H1 (cell line): ENCODE measurements around the gene FGF12. TPM values are rescaled to one million over a fixed set of nuclear protein-coding genes. Genes with fewer than 3 reads are reported as not detected.
A peak's percentile ranks its signal among the peaks of the same experiment; 100 is the strongest.

Experiments used
- CTCF ChIA-PET: fragments of 300-600 bp; sonication (Branson Sonifier 250); formaldehyde crosslinking; loops from one replicate; lab custom pipeline; 2021; ENCODE audit not compliant: partially characterized antibody; lab: Charles Lee
- POLR2A ChIA-PET: fragments of 300-600 bp; sonication (Branson Sonifier 250); formaldehyde crosslinking; loops from one replicate; lab custom pipeline; 2021; ENCODE audit warnings: inconsistent platforms; ENCODE audit not compliant: partially characterized antibody; lab: Charles Lee
- DNase-seq, 2 experiments: peaks; one replicate each; pipeline versions ENCODE4 v3.0.0 to v3.0.0-alpha.2; 2010 to 2022; ENCODE audit warnings: low spot score in 2 of 2, low read depth in 1 of 2, mixed read lengths in 1 of 2
- FAIRE-seq: peaks from 2 replicates; lab custom pipeline; 2011; peaks lifted over from hg19 to GRCh38; lab: Jason Lieb, UNC
- H2AFZ ChIP-seq: 2 replicates; pipeline ENCODE4 v1.8.1; 2012; ENCODE audit warnings: low read length, inconsistent platforms
- H2AK5ac ChIP-seq: 2 replicates; pipeline ENCODE4 v1.6.1; 2013; ENCODE audit warnings: low read depth, low read length
- H2BK120ac ChIP-seq: replicated peaks from 2 replicates; pipeline ENCODE3; 2013; ENCODE audit warnings: low read depth, low read length, inconsistent platforms
- H2BK12ac ChIP-seq: 2 replicates; pipeline ENCODE4 v1.6.1; 2013; ENCODE audit warnings: low read depth, low read length
- H2BK15ac ChIP-seq: 2 replicates; pipeline ENCODE4 v1.6.1; 2013; ENCODE audit warnings: low read length
- H2BK20ac ChIP-seq: 2 replicates; pipeline ENCODE4 v1.6.1; 2013; ENCODE audit warnings: low read length
- H2BK5ac ChIP-seq: 2 replicates; pipeline ENCODE4 v1.6.1; 2013; ENCODE audit warnings: low read depth, low read length
- H3K14ac ChIP-seq: 2 replicates; pipeline ENCODE4 v1.6.1; 2013; ENCODE audit warnings: inconsistent platforms; ENCODE audit not compliant: insufficient read length
- H3K18ac ChIP-seq: 2 replicates; pipeline ENCODE4 v1.6.1; 2013; ENCODE audit warnings: low read length; ENCODE audit errors: extremely low read depth
- H3K23ac ChIP-seq: 2 replicates; pipeline ENCODE4 v1.6.1; 2013; ENCODE audit warnings: inconsistent platforms; ENCODE audit not compliant: insufficient read length
- H3K23me2 ChIP-seq: 2 replicates; pipeline ENCODE4 v1.6.1; 2013; ENCODE audit warnings: low read depth, low read length
- H3K27ac ChIP-seq: 2 replicates; pipeline ENCODE4 v1.6.1; 2011; ENCODE audit warnings: low read depth, low read length, inconsistent platforms
- H3K27me3 ChIP-seq, 4 experiments: replicated peaks in 1 of 4; 1 replicate in 1 of 4; 2 replicates in 3 of 4; pipeline versions ENCODE4 v1.6.1 to v1.8.1; 2011 to 2013; ENCODE audit warnings: low read length in 3 of 4, mild to moderate bottlenecking in 3 of 4, inconsistent platforms in 2 of 4, mixed read lengths in 2 of 4, moderate library complexity in 1 of 4; ENCODE audit not compliant: control insufficient read depth in 3 of 4, insufficient read depth in 3 of 4; ENCODE audit errors: extremely low read depth in 1 of 4
- H3K36me3 ChIP-seq, 4 experiments: 2 replicates each; pipeline versions ENCODE4 v1.6.1 to v1.8.1; 2011 to 2013; ENCODE audit warnings: mild to moderate bottlenecking in 4 of 4, low read length in 3 of 4, moderate library complexity in 2 of 4, control low read depth in 1 of 4, inconsistent platforms in 1 of 4; ENCODE audit not compliant: insufficient read depth in 4 of 4, control insufficient read depth in 2 of 4
- H3K4ac ChIP-seq: replicated peaks from 2 replicates; pipeline ENCODE3; 2013; ENCODE audit warnings: low read length, low read depth, mixed read lengths, inconsistent platforms; ENCODE audit not compliant: insufficient read length
- H3K4me1 ChIP-seq, 4 experiments: replicated peaks in 1 of 4; 1 replicate in 1 of 4; 2 replicates in 3 of 4; pipeline versions ENCODE4 v1.6.1 to v1.8.1; 2011 to 2013; ENCODE audit warnings: low read length in 3 of 4, inconsistent platforms in 2 of 4, mixed read lengths in 1 of 4; ENCODE audit not compliant: insufficient read depth in 4 of 4, control insufficient read depth in 3 of 4
- H3K4me2 ChIP-seq, 2 experiments: 2 replicates each; pipeline versions ENCODE4 v1.6.1 to v1.8.1; 2011 to 2013; ENCODE audit warnings: low read depth in 2 of 2, low read length in 2 of 2, control low read depth in 1 of 2, inconsistent platforms in 1 of 2, mild to moderate bottlenecking in 1 of 2; ENCODE audit not compliant: insufficient read depth in 1 of 2
- H3K4me3 ChIP-seq, 4 experiments: fragments of 200-600, 300-600 bp in 1 of 4; sonication (generic), shearing (Covaris generic), sonication (Bioruptor Twin) in 1 of 4; 2 replicates each; pipeline versions ENCODE4 v1.5.1 to v1.8.1; 2011 to 2016; ENCODE audit warnings: low read length in 4 of 4, low read depth in 3 of 4, control low read depth in 2 of 4, inconsistent platforms in 2 of 4, mild to moderate bottlenecking in 2 of 4, mixed read lengths in 1 of 4, moderate library complexity in 1 of 4; ENCODE audit not compliant: insufficient read depth in 2 of 4; ENCODE audit errors: extremely low read depth in 1 of 4
- H3K56ac ChIP-seq: replicated peaks from 2 replicates; pipeline ENCODE3; 2013; ENCODE audit warnings: low read depth, mild to moderate bottlenecking, mixed read lengths, low read length, inconsistent platforms; ENCODE audit not compliant: insufficient read length
- H3K79me1 ChIP-seq: 2 replicates; pipeline ENCODE4 v1.6.1; 2013; ENCODE audit warnings: low read depth, low read length, control low read depth
- H3K79me2 ChIP-seq, 2 experiments: 2 replicates each; pipeline versions ENCODE4 v1.6.1 to v1.8.1; 2012 to 2013; ENCODE audit warnings: low read length in 2 of 2, mild to moderate bottlenecking in 2 of 2, inconsistent platforms in 1 of 2; ENCODE audit not compliant: insufficient read depth in 2 of 2, control insufficient read depth in 1 of 2
- H3K9ac ChIP-seq, 4 experiments: replicated peaks in 1 of 4; 1 replicate in 1 of 4; 2 replicates in 3 of 4; pipeline versions ENCODE4 v1.6.1 to v1.8.1; 2011 to 2013; ENCODE audit warnings: low read depth in 3 of 4, low read length in 3 of 4, control low read depth in 2 of 4, mild to moderate bottlenecking in 2 of 4, moderate library complexity in 2 of 4, inconsistent platforms in 1 of 4; ENCODE audit errors: extremely low read depth in 1 of 4
- H3K9me3 ChIP-seq, 2 experiments: 2 replicates each; pipeline versions ENCODE4 v1.6.1 to v1.8.1; 2012 to 2013; ENCODE audit warnings: mild to moderate bottlenecking in 2 of 2, moderate library complexity in 2 of 2, control low read depth in 1 of 2, inconsistent platforms in 1 of 2, low read depth in 1 of 2, low read length in 1 of 2, mixed read lengths in 1 of 2; ENCODE audit not compliant: insufficient read depth in 2 of 2
- H4K20me1 ChIP-seq, 2 experiments: replicated peaks in 1 of 2; 2 replicates each; pipeline versions ENCODE3 to v1.8.1; 2011 to 2013; ENCODE audit warnings: inconsistent platforms in 2 of 2, low read length in 2 of 2, mild to moderate bottlenecking in 1 of 2; ENCODE audit not compliant: insufficient read depth in 2 of 2, control insufficient read depth in 1 of 2
- H4K5ac ChIP-seq: 2 replicates; pipeline ENCODE4 v1.6.1; 2013; ENCODE audit warnings: low read length, low read depth, mixed read lengths, inconsistent platforms; ENCODE audit not compliant: insufficient read length
- H4K8ac ChIP-seq: 2 replicates; pipeline ENCODE4 v1.8.0; 2013; ENCODE audit warnings: mild to moderate bottlenecking, moderate library complexity, low read length, inconsistent platforms; ENCODE audit not compliant: insufficient read depth; ENCODE audit errors: extremely low read depth
- H4K91ac ChIP-seq: replicated peaks from 2 replicates; pipeline ENCODE3; 2013; ENCODE audit warnings: low read length, mixed read lengths, inconsistent platforms; ENCODE audit not compliant: insufficient read length
- CHD1 ChIP-seq: IDR thresholded peaks from 2 replicates; pipeline ENCODE4 v1.6.1; 2012; ENCODE audit warnings: low read depth, low read length, improper control_type of control experiment
- CREB1 ChIP-seq: IDR thresholded peaks from 2 replicates; pipeline ENCODE4 v1.6.1; 2012; ENCODE audit warnings: inconsistent platforms
- JUN ChIP-seq: IDR thresholded peaks from 2 replicates; pipeline ENCODE4 v1.6.1; 2011; ENCODE audit warnings: low read depth, mild to moderate bottlenecking, improper control_type of control experiment, low read length
- KDM1A ChIP-seq: fragments of 200-600, 300-600 bp; sonication (generic); IDR thresholded peaks from 2 replicates; pipeline ENCODE4 v1.7.1; 2016; ENCODE audit warnings: mild to moderate bottlenecking, low read length, borderline replicate concordance
- KDM4A ChIP-seq: IDR thresholded peaks from one replicate; pipeline ENCODE4 v1.7.1; 2012; ENCODE audit warnings: low read depth, mild to moderate bottlenecking, moderate library complexity, low read length, inconsistent platforms; ENCODE audit not compliant: severe bottlenecking
- NRF1 ChIP-seq: IDR thresholded peaks from 2 replicates; pipeline ENCODE4 v1.6.1; 2011; ENCODE audit warnings: mild to moderate bottlenecking, low read depth, low read length, improper control_type of control experiment
- POLR2AphosphoS5 ChIP-seq: IDR thresholded peaks from 2 replicates; pipeline ENCODE4 v1.6.1; 2011; ENCODE audit warnings: low read depth, low read length
- SP1 ChIP-seq: IDR thresholded peaks from 2 replicates; pipeline ENCODE4 v1.6.1; 2011; ENCODE audit warnings: low read depth, low read length
- SRF ChIP-seq: IDR thresholded peaks from 2 replicates; pipeline ENCODE4 v1.6.1; 2011; ENCODE audit warnings: mild to moderate bottlenecking, low read depth, low read length, moderate library complexity
- TAF1 ChIP-seq: IDR thresholded peaks from 2 replicates; pipeline ENCODE4 v1.6.1; 2011; ENCODE audit warnings: mild to moderate bottlenecking, low read depth, low read length
- ZNF274 ChIP-seq: IDR thresholded peaks from 2 replicates; pipeline ENCODE4 v1.7.0; 2012; ENCODE audit warnings: low read length, borderline replicate concordance; ENCODE audit errors: extremely low read depth
- WGBS, 2 experiments: shearing (Covaris generic) in 1 of 2; methylation state at CpG; one replicate each; pipeline versions ENCODE4 v1.1.6 to v1.1.7; 2013 to 2015; ENCODE audit warnings: low lambda C conversion rate in 2 of 2, mixed read lengths in 2 of 2, inconsistent platforms in 1 of 2, low coverage in 1 of 2, missing lambda C conversion rate in 1 of 2; ENCODE audit not compliant: insufficient replicate concordance in 2 of 2, insufficient coverage in 1 of 2, insufficient read length in 1 of 2; ENCODE audit errors: extremely low coverage in 1 of 2, missing lambda C conversion rate in 1 of 2; 5-methylcytosine and 5-hydroxymethylcytosine counted together
- polyA plus RNA-seq, 7 experiments: library from polyadenylated mRNA; depleted of rRNA in 3 of 7; stranded (reverse) in 5 of 7; unstranded in 2 of 7; fragments of >200 nt in 5 of 7; fragments of 200-250 nt in 2 of 7; gene quantifications; 1 replicate in 5 of 7; 2 replicates in 1 of 7; 4 replicates in 1 of 7; pipeline versions ENCODE4 v1.2.1 to v1.2.3, GENCODE V29; 2011 to 2013; ENCODE audit warnings: missing spikeins in 2 of 7, mixed read lengths in 2 of 7
- total RNA-seq: library from RNA; stranded (reverse); fragmentation: NEBNext Ultra II Directional; extraction: Animal tissue kit (Norgen Biotek cat#: 25700); gene quantifications from 2 replicates; pipeline ENCODE4 v1.2.1, GENCODE V29; 2021
- TF ChIP-seq, protein P1 (sequence below), 3 experiments: IDR thresholded peaks; 1 replicate in 2 of 3; 2 replicates in 1 of 3; pipeline versions ENCODE4 v1.5.1 to v1.6.1; 2011; ENCODE audit warnings: low read length in 3 of 3, mild to moderate bottlenecking in 3 of 3, inconsistent platforms in 2 of 3, low read depth in 1 of 3, moderate library complexity in 1 of 3; ENCODE audit not compliant: insufficient read depth in 1 of 3; ENCODE audit errors: control extremely low read depth in 1 of 3

The FGF12 gene
- total and polyA plus RNA-seq, 2 of the 8 experiments (the other 6 are each of a cell fraction or from before 2014, with no cell fraction given), result 4.1 to 16.6 TPM

DNA sequence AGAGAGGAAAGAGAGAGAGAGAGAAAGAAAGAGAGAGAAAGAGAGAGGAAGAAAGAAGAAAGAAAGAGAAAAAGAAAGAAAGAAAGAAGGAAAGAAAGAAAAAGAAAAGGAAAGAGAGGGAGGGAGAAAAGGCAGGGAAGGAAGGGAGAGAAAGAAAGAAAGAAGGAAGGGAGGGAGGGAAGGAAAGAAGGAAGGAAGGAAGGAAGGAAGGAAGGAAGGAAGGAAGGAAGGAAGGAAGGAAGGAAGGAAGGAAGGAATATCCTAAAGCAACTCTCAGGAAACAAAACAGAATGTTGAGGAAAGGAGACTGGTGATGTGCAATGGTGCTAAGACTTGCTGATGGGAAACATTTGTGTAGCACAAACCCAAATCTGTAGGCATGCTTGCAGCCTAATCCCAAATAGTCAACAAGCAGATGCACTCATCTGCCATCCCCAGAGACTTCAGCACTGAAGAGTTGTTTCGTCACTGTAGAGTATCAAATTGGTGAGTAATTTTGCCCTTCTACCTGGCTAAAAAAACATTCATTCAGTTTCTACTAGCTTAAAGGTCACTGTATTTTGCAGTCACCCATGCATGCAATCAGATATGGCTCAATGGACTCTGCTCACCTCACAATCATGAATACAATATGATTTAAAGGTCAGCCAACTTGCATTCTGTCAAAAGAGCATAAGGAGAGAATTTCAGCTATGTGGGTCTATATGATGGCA lies 480.3 kb downstream of the FGF12 start:
- H3K79me1 ChIP-seq, result no peaks in the 10 kb centered on the region
- ChIA-PET POLR2A (no interaction called here), CTCF (interaction anchor here (1.2 to 1.5 kb wide), 2 partner anchors 9 to 13 kb away, joined by 7 read pairs; no protein-coding TSS in a partner anchor)
- no peak overlapping the region for H3K18ac ChIP-seq
- no peaks in the 10 kb centered on the region for H3K27me3 ChIP-seq
- no peak for DNase-seq
- no peaks in the 10 kb centered on the region for H4K20me1 ChIP-seq
- H3K4me1 ChIP-seq, result no peaks in the 10 kb centered on the region; a peak in 1 of 7 replicates
- no peak overlapping the region for H4K91ac ChIP-seq
- no peaks in the 10 kb centered on the region; a peak in 1 of 8 replicates for H3K36me3 ChIP-seq
- no peak overlapping the region for H2BK15ac ChIP-seq
- H3K4ac ChIP-seq, result no peak overlapping the region
- peak; percentile 52 for FAIRE-seq
- H3K9ac ChIP-seq, result no peak overlapping the region
- no peaks in the 10 kb centered on the region for H3K23me2 ChIP-seq
- no peak overlapping the region for H2BK5ac ChIP-seq
- H3K4me3 ChIP-seq, result no peak overlapping the region
- no peak overlapping the region for H3K4me2 ChIP-seq
- 91% methylated on average over 1 of the region's 1 CpG; no CpG with 5 or more reads in 1 of the 2 experiments for WGBS, 2 experiments
- H2AK5ac ChIP-seq, result no peak overlapping the region
- H3K27ac ChIP-seq, result no peak overlapping the region
- H3K9me3 ChIP-seq, result no peaks in the 10 kb centered on the region
- no peak overlapping the region for H2BK20ac ChIP-seq
- no peak overlapping the region for H3K56ac ChIP-seq
- no peak overlapping the region for H4K8ac ChIP-seq
- no peak overlapping the region for H3K14ac ChIP-seq
- H2AFZ ChIP-seq, result 0 out of 2 replicates have a peak overlapping the region, but pooled peaks have one; percentile 53
- no peak overlapping the region for H2BK12ac ChIP-seq
- H2BK120ac ChIP-seq, result no peak overlapping the region
- no peak overlapping the region for H4K5ac ChIP-seq
- H3K23ac ChIP-seq, result no peak overlapping the region
- no peaks in the 10 kb centered on the region for H3K79me2 ChIP-seq
- TF ChIP-seq SRF (no peak), CHD1 (no peak), KDM1A (no peak), POLR2AphosphoS5 (no peak), NRF1 (no peak), TAF1 (no peak), JUN (no peak), SP1 (no peak), ZNF274 (no peak), KDM4A (no peak), CREB1 (no peak)
- TF ChIP-seq, protein P1, sequence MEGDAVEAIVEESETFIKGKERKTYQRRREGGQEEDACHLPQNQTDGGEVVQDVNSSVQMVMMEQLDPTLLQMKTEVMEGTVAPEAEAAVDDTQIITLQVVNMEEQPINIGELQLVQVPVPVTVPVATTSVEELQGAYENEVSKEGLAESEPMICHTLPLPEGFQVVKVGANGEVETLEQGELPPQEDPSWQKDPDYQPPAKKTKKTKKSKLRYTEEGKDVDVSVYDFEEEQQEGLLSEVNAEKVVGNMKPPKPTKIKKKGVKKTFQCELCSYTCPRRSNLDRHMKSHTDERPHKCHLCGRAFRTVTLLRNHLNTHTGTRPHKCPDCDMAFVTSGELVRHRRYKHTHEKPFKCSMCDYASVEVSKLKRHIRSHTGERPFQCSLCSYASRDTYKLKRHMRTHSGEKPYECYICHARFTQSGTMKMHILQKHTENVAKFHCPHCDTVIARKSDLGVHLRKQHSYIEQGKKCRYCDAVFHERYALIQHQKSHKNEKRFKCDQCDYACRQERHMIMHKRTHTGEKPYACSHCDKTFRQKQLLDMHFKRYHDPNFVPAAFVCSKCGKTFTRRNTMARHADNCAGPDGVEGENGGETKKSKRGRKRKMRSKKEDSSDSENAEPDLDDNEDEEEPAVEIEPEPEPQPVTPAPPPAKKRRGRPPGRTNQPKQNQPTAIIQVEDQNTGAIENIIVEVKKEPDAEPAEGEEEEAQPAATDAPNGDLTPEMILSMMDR (IDR thresholded peaks at IDR 0.05; ENCODE audit: control extremely low read depth in 1 of 3, insufficient read depth in 1 of 3, low read depth in 1 of 3, low read length in 3 of 3), result no peak
